Activated CD4-positive, alpha-beta memory T cell treated with anti-CD3 and anti-CD28 coated beads for 36 hours (primary cell): ENCODE data around the gene NME1. TPM values are rescaled to one million over a fixed set of nuclear protein-coding genes. Genes with fewer than 3 reads are reported as not detected.

Experiments used
- CTCF ChIA-PET: fragments of 350-600 bp; sonication (Branson Sonifier 250); formaldehyde crosslinking; loops from one replicate; lab custom pipeline; 2021; ENCODE audit warnings: antibody characterized with exemption, inconsistent platforms; lab: Charles Lee
- POLR2A ChIA-PET: fragments of 350-600 bp; sonication (Branson Sonifier 250); formaldehyde crosslinking; loops from one replicate; lab custom pipeline; 2021; ENCODE audit warnings: antibody characterized with exemption; lab: Charles Lee
- DNase-seq: peaks from one replicate; pipeline ENCODE4 v3.0.0-alpha.2; 2020
- H3K27ac Mint-ChIP-seq: one replicate; pipeline ENCODE4 v1.8.0; 2021; ENCODE audit warnings: mixed read lengths
- H3K27me3 Mint-ChIP-seq: one replicate; pipeline ENCODE4 v1.8.0; 2021; ENCODE audit warnings: mixed read lengths
- H3K36me3 Mint-ChIP-seq: one replicate; pipeline ENCODE4 v1.8.0; 2021; ENCODE audit warnings: mixed read lengths
- H3K4me1 Mint-ChIP-seq: one replicate; pipeline ENCODE4 v1.8.0; 2021; ENCODE audit warnings: low read depth, mixed read lengths
- H3K4me3 Mint-ChIP-seq: one replicate; pipeline ENCODE4 v1.8.0; 2021; ENCODE audit warnings: mild to moderate bottlenecking, mixed read lengths
- H3K9me3 Mint-ChIP-seq: one replicate; pipeline ENCODE4 v1.8.0; 2021; ENCODE audit warnings: mixed read lengths
- intact Hi-C: fragments of 100-400 bp; cut with micrococcal nuclease; formaldehyde crosslinking; loops from one replicate; pipeline ENCODE4 v1.15.1; 2023
- total RNA-seq, 2 experiments: library from RNA; stranded (reverse); gene quantifications; one replicate each; pipeline ENCODE4 v1.2.3, GENCODE V29; 2021

NME1 gene
- total RNA-seq, 2 experiments from 2014 or later: 235 to 238 TPM

DNA sequence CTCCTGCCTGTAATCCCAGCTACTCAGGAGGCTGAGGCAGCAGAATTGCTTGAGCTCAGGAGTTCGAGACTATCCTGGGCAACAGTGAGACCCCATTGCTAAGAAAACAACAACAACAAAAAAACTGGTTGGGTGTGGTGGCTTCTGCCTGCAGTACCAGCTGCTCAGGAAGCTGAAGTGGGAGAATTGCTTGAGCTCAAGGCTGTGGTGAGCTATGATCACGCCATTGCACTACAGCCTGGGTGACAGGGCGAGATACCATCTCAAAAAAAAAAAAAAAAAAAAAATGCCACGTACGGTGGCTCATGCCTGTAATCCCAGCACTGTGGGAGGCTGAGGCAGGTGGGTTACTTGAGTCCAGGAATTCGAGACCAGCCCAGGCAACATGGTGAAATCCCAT, 46.9 kb downstream of the NME1 start:
- POLR2A ChIA-PET: no interaction called here
- Mint-ChIP-seq H3K27ac (no peak overlapping the region), H3K36me3 (peaks cover 14% of the 10 kb centered on the region), H3K27me3 (no peaks in the 10 kb centered on the region), H3K9me3 (no peaks in the 10 kb centered on the region), H3K4me3 (no peak overlapping the region), H3K4me1 (peaks cover 5% of the 10 kb centered on the region)
- CTCF ChIA-PET: no interaction called here
- DNase-seq: peak; percentile 12
- intact Hi-C loops: no loop called here

DNA sequence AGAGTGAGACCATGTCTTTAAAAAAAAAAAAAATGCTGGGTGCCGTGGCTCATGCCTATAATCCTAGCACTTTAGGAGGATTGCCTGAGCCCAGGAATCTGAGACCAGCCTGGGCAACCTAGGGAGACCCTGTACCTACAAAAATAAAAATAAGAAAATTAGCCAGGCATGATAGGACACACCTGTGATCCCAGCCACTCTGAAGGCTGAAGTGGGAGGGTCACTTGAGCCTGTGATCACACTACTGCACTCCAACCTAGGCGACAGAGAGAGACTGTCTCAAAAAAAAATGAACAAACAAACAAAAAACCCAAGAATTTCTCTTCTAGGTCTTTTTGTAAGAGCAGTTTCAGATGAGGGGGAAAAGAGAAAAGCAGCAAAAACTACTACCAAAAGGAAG, 47.5 kb downstream of the NME1 start:
- intact Hi-C loops: no loop called here
- peaks cover 5% of the 10 kb centered on the region for H3K4me1 Mint-ChIP-seq
- H3K4me3 Mint-ChIP-seq: no peak overlapping the region
- H3K36me3 Mint-ChIP-seq: peaks cover 14% of the 10 kb centered on the region
- POLR2A ChIA-PET: no interaction called here
- no peak overlapping the region for H3K27ac Mint-ChIP-seq
- no peaks in the 10 kb centered on the region for H3K9me3 Mint-ChIP-seq
- H3K27me3 Mint-ChIP-seq: no peaks in the 10 kb centered on the region
- DNase-seq: no peak
- CTCF ChIA-PET: no interaction called here

DNA sequence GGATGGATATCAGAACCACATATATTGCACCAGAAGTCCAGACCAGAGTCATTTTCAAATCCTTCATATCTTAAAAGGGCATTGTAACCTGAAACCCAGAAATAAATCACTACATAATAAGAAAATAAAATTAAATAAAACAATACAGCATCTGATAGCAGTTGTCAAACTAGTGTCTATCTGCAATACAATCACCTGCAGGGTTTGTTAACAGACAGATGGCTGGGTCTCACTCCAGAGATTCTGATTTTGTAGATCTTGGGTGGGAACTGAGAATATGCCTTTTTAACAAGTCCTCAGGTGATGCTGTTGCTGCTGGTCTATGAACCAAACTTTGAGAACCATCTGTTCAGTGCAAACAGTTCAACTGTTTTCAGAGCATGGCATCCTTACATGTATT, 50.5 kb downstream of the NME1 start:
- Mint-ChIP-seq H3K4me1 (peaks cover 5% of the 10 kb centered on the region), H3K27me3 (no peaks in the 10 kb centered on the region), H3K9me3 (no peaks in the 10 kb centered on the region), H3K36me3 (peaks cover 10% of the 10 kb centered on the region), H3K4me3 (no peak overlapping the region), H3K27ac (no peak overlapping the region)
- ChIA-PET POLR2A (no interaction called here), CTCF (no interaction called here)
- intact Hi-C loops: no loop called here
- no peak for DNase-seq

Other genes starting within 250 kb of the NME1 start
- 10 to 100 TPM; 58.0 to 58.7 TPM for gene SPAG9, start 32.7 kb upstream of the NME1 start, total RNA-seq
- 100 to 1,000 TPM; 790 to 814 TPM for gene NME2, start 12.9 kb downstream of the NME1 start, total RNA-seq
- gene MBTD1, start 106.5 kb downstream of the NME1 start, total RNA-seq: 1 to 10 TPM; 7.5 to 7.8 TPM
- gene UTP18, start 107.0 kb downstream of the NME1 start, total RNA-seq: 10 to 100 TPM; 65.5 to 68.5 TPM